NCI-H1436 treated with DMSO at 0.1 percent for 48 hours (cell line): ENCODE data around the gene BRAT1.

Experiments
- DNase-seq: peaks from one replicate; lab custom pipeline; 2025; lab: John Stamatoyannopoulos, UW

Gene BRAT1

GRCh38 chr7:2523461-2523936, 31.8 kb downstream of the BRAT1 start:
- no peak for DNase-seq

GRCh38 chr7:2522780-2523433, 32.4 kb downstream of the BRAT1 start:
- no peak for DNase-seq

GRCh38 chr7:2521952-2522591, 33.3 kb downstream of the BRAT1 start:
- no peak for DNase-seq

- no peak for DNase-seq
These were observed 34.0 kb downstream of the BRAT1 start for GRCh38 chr7:2521341-2521745.

- DNase-seq: no peak
These were observed 34.5 kb downstream of the BRAT1 start for GRCh38 chr7:2520761-2521290.

GRCh38 chr7:2520131-2520760, 35.1 kb downstream of the BRAT1 start:
- no peak for DNase-seq

- DNase-seq: no peak
These were observed 36.0 kb downstream of the BRAT1 start, which contains the start of gene LFNG for GRCh38 chr7:2519119-2519930. TSS of gene LFNG (plus strand) at chr7:2519774. CDS start at chr7:2519862, 88 bp downstream.

GRCh38 chr7:2518737-2519118, 36.6 kb downstream of the BRAT1 start:
- no peak for DNase-seq

GRCh38 chr7:2517678-2518507, 37.4 kb downstream of the BRAT1 start:
- no peak for DNase-seq

- DNase-seq: no peak
These were observed 38.3 kb downstream of the BRAT1 start for GRCh38 chr7:2517026-2517425.

GRCh38 chr7:2516194-2516555, 39.1 kb downstream of the BRAT1 start:
- no peak for DNase-seq

- no peak for DNase-seq
These were observed 39.7 kb downstream of the BRAT1 start for GRCh38 chr7:2515424-2516193.

GRCh38 chr7:2514473-2515423, 40.6 kb downstream of the BRAT1 start:
- DNase-seq: no peak

- DNase-seq: no peak
These were observed 41.6 kb downstream of the BRAT1 start for GRCh38 chr7:2513702-2514101.

GRCh38 chr7:2512713-2513112, 42.6 kb downstream of the BRAT1 start:
- no peak for DNase-seq

- DNase-seq: no peak
These were observed 43.1 kb downstream of the BRAT1 start for GRCh38 chr7:2512179-2512661.

- no peak for DNase-seq
These were observed 43.6 kb downstream of the BRAT1 start for GRCh38 chr7:2511769-2512168.

GRCh38 chr7:2510909-2511768, 44.2 kb downstream of the BRAT1 start:
- DNase-seq: peak; percentile 22
